Measurements from ENCODE around the gene CEP250.

Gene CEP250

DNA sequence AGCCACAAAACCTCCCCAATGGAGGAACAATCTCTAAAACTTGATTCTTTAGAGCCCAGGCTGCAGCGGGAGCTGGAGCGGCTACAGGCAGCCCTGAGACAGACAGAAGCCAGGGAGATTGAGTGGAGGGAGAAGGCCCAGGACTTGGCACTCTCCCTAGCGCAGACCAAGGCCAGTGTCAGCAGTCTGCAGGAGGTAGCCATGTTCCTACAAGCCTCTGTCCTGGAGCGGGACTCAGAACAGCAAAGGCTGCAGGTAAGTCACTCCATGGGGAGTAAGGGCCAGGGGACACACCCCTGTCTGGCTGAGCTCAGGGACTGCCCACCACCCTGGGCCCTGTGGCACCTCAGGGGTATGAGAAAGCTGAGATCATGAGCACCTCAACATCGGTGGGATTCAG is 49.4 kb downstream of the CEP250 start:
- no peak overlapping the region for H3K27ac ChIP-seq
- intact Hi-C loops (cut with DNase I; ENCODE audit: low total_unique reads) = no loop called here
- H3K36me3 ChIP-seq = peaks cover 46 to 95% (median 76%) of the 10 kb centered on the region in 3 donors
- no peaks in the 10 kb centered on the region for H3K27me3 ChIP-seq
- H3K4me1 ChIP-seq = no peaks in the 10 kb centered on the region
- H3K9me3 ChIP-seq = no peaks in the 10 kb centered on the region
- H3K4me3 ChIP-seq = no peak overlapping the region
- DNase-seq = no peak
- TF ChIP-seq, protein P1, sequence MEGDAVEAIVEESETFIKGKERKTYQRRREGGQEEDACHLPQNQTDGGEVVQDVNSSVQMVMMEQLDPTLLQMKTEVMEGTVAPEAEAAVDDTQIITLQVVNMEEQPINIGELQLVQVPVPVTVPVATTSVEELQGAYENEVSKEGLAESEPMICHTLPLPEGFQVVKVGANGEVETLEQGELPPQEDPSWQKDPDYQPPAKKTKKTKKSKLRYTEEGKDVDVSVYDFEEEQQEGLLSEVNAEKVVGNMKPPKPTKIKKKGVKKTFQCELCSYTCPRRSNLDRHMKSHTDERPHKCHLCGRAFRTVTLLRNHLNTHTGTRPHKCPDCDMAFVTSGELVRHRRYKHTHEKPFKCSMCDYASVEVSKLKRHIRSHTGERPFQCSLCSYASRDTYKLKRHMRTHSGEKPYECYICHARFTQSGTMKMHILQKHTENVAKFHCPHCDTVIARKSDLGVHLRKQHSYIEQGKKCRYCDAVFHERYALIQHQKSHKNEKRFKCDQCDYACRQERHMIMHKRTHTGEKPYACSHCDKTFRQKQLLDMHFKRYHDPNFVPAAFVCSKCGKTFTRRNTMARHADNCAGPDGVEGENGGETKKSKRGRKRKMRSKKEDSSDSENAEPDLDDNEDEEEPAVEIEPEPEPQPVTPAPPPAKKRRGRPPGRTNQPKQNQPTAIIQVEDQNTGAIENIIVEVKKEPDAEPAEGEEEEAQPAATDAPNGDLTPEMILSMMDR (IDR thresholded peaks at IDR 0.05) = no peak

DNA sequence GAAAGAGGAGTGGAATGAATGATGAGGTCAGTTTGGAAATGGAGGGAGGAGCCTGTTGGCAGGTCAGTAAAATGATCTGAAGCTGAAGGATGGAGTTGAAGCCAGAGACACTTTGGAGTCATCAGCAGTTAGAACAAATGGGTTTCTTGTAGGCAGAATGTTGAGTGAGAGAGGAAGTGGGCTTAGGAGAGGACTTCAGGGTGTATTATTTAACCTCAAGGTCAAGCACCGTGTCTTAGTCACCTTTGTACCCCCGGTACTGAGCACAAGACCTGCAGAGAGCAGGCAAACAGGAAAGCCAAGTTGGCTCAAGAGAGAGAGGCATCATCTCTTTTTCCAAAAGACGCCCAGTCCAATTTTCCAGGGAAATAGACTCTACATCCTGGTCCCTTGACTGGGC is 50.8 kb downstream of the CEP250 start:
- intact Hi-C loops (cut with DNase I; ENCODE audit: low total_unique reads) = no loop called here
- Histone ChIP-seq H3K4me3 (no peak overlapping the region), H3K36me3 (peaks cover 46 to 95% (median 68%) of the 10 kb centered on the region in 3 donors), H3K27ac (no peak overlapping the region), H3K4me1 (no peaks in the 10 kb centered on the region), H3K27me3 (no peaks in the 10 kb centered on the region), H3K9me3 (no peaks in the 10 kb centered on the region)
- DNase-seq = no peak
- TF ChIP-seq, protein P1 (IDR thresholded peaks at IDR 0.05) = no peak

DNA sequence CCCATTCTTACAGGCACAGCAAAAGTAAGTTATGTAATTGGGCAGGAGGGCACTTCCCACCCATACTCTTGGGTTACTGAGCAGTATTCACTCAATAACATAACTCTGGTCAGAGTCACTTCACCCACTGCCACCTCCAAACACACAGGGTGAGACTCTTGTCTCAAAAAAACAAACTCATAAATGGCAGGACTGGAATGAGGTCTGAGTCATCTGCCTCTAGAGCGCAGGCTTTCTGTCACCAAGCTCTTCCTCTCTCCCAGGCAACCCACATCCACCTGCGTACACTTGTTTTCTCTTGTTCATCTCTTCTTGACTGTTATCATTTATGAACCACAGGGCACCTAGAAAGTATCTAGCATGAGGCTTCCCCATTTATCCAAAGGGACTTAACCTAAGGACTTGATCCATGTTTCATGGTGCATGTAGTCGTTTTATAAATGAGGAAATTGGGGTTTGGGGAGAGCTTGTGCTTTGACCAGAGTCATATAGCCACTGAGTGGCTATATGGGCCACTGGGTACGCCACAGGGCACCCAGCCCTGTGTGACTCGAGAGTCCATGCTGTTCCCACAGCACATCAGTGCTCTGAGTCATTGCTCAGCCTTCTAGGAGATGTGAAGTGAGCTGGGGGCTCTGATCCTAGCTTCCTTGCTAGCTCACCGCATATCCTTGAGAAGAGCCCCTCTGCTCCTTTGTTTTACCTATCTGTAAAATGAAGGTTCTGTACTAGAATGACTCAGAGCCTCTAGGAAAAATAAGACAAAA is 51.7 kb downstream of the CEP250 start:
- no peak for DNase-seq
- Histone ChIP-seq H3K4me1 (no peaks in the 10 kb centered on the region), H3K9me3 (no peaks in the 10 kb centered on the region), H3K36me3 (peaks cover 50 to 95% (median 69%) of the 10 kb centered on the region in 3 donors), H3K4me3 (no peak overlapping the region), H3K27me3 (no peaks in the 10 kb centered on the region), H3K27ac (no peak overlapping the region)
- TF ChIP-seq, protein P1 (IDR thresholded peaks at IDR 0.05) = no peak
- intact Hi-C loops (cut with DNase I; ENCODE audit: low total_unique reads) = no loop called here

DNA sequence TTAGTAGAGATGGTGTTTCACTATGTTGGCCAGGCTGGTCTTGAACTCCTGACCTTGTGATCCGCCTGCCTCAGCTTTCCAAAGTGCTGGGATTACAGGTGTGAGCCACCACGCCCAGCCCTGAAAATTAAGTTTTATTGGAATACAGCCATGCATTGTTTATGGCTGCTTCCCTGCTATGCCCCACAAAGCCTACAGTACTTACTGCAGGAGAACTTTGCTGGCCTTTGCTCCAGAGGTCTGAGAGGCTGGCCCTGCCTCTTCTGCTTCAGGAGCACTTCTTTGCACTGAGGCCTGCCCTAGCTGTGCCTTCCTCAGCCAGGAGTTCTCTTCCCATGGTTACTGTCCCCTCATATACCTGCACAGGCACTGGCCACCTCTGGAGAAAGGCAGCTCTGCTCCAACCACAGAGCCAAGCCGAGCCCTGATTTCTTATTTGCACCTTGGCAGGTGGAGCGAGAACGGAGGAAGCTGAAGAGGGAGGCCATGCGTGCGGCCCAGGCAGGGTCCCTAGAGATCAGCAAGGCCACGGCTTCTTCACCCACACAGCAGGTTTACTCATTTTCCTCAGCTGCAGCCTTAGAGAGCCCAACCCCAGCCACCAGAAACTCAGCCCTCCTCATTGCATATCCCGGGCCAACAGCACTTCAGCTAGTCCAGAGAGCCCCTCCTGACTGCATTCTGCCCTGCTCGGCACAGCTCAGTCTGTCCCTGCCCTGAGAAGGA is 53.3 kb downstream of the CEP250 start:
- H3K36me3 ChIP-seq = peaks cover 38 to 91% (median 57%) of the 10 kb centered on the region in 3 donors

DNA sequence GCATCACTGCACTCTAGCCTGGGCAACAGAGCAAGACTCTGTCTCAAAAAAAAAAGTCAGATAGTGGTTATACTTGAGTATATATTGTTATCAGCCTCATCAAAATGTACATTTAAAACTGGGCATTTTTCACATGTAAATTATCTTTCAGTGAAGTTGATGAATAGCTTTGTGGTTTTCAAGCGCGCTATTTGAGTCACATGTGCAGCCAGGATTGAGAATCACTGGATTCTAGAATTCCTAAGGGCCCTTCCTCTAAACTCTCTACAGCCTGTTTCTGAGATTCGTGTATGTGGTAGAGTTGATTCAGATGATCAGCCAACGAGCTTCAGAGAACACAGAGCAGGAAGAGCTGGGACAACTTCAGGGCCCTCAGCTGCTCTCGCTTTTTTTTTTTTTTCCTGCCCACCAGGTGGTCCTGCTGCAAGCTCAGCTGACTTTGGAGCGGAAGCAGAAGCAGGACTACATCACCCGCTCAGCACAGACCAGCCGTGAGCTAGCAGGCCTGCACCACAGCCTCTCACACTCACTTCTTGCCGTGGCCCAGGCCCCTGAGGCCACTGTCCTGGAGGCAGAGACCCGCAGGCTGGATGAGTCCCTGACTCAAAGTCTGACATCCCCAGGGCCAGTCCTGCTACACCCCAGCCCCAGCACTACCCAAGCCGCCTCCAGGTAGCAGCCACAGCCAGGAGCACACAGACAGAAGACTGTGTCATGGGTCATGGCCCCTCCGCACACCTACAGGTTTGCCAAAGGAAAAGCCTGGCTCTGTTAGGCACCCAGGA is 55.7 kb downstream of the CEP250 start:
- Histone ChIP-seq H3K4me3 (no peak overlapping the region), H3K36me3 (peaks cover 32 to 94% (median 48%) of the 10 kb centered on the region in 3 donors), H3K27ac (no peak overlapping the region), H3K9me3 (no peaks in the 10 kb centered on the region), H3K4me1 (no peaks in the 10 kb centered on the region), H3K27me3 (no peaks in the 10 kb centered on the region)
- intact Hi-C loops (cut with DNase I; ENCODE audit: low total_unique reads) = no loop called here
- no peak for DNase-seq
- TF ChIP-seq, protein P1 (IDR thresholded peaks at IDR 0.05) = no peak

More for the DNA sequence above, 53.3 kb downstream of the CEP250 start:
- TF ChIP-seq, protein P1 (IDR thresholded peaks at IDR 0.05) = no peak
- H3K27ac ChIP-seq = no peak overlapping the region
- DNase-seq = no peak
- no peaks in the 10 kb centered on the region for H3K9me3 ChIP-seq
- H3K4me3 ChIP-seq = no peak overlapping the region
- no peaks in the 10 kb centered on the region for H3K27me3 ChIP-seq
- no peaks in the 10 kb centered on the region for H3K4me1 ChIP-seq
- intact Hi-C loops (cut with DNase I; ENCODE audit: low total_unique reads) = no loop called here
